ENCODE results near the gene VDR. TPM values are rescaled to one million over a fixed set of nuclear protein-coding genes. Genes with fewer than 3 reads are reported as not detected.

The VDR gene
- total RNA-seq, 1 donor from 2014 or later: 6.7 TPM

- no peak overlapping the region for H3K4me3 ChIP-seq (ENCODE audit: low read depth, low read length)
- no peak for DNase-seq (ENCODE audit: low read depth)
- TF ChIP-seq CTCF (conservative IDR thresholded peaks at IDR 0.05; ENCODE audit: low read depth, low read length): no peak
These were observed 44.4 kb downstream of the VDR start for GRCh38 chr12:47860279-47860841.

- no peak overlapping the region for H3K4me3 ChIP-seq (ENCODE audit: low read depth, low read length)
- no peak for TF ChIP-seq CTCF (conservative IDR thresholded peaks at IDR 0.05; ENCODE audit: low read depth, low read length)
- DNase-seq (ENCODE audit: low read depth): no peak
These were observed 46.1 kb downstream of the VDR start for GRCh38 chr12:47858511-47859266.

- TF ChIP-seq CTCF (conservative IDR thresholded peaks at IDR 0.05; ENCODE audit: low read depth, low read length): no peak
- DNase-seq (ENCODE audit: low read depth): no peak
- no peak overlapping the region for H3K4me3 ChIP-seq (ENCODE audit: low read depth, low read length)
These were observed 47.8 kb downstream of the VDR start for GRCh38 chr12:47856721-47857575.

GRCh38 chr12:47856094-47856493 lies 48.7 kb downstream of the VDR start:
- TF ChIP-seq CTCF (conservative IDR thresholded peaks at IDR 0.05; ENCODE audit: low read depth, low read length): no peak
- no peak for DNase-seq (ENCODE audit: low read depth)
- H3K4me3 ChIP-seq (ENCODE audit: low read depth, low read length): no peak overlapping the region

- H3K4me3 ChIP-seq (ENCODE audit: low read depth, low read length): no peak overlapping the region
- no peak for TF ChIP-seq CTCF (conservative IDR thresholded peaks at IDR 0.05; ENCODE audit: low read depth, low read length)
- DNase-seq (ENCODE audit: low read depth): no peak
These were observed 49.3 kb downstream of the VDR start for GRCh38 chr12:47855502-47855901.

- no peak for DNase-seq (ENCODE audit: low read depth)
- TF ChIP-seq CTCF (conservative IDR thresholded peaks at IDR 0.05; ENCODE audit: low read depth, low read length): no peak
- H3K4me3 ChIP-seq (ENCODE audit: low read depth, low read length): no peak overlapping the region
These were observed 50.3 kb downstream of the VDR start for GRCh38 chr12:47854531-47854930.
